SU-DHL-6 (cell line): ENCODE data around the gene GH1.
"Not testable (repeated sequence)": the region's sequence is repeated elsewhere in the genome, so short reads cannot be mapped to it uniquely, and the experiment has no call there.

Experiments
- H2AFZ ChIP-seq: fragments of 200-600 bp; sonication (generic); 2 replicates; pipeline ENCODE4 v1.6.1; 2014; ENCODE audit warnings: low read depth, mild to moderate bottlenecking, moderate library complexity, mixed read lengths, antibody characterized with exemption, low read length; ENCODE audit not compliant: severe bottlenecking
- H3F3A ChIP-seq: fragments of 200-600 bp; shearing (Covaris generic); 2 replicates; pipeline ENCODE4 v1.6.0; 2016; ENCODE audit warnings: antibody characterized with exemption, mild to moderate bottlenecking; ENCODE audit not compliant: insufficient read depth
- H3K27ac ChIP-seq: fragments of 200-600 bp; sonication (generic); 2 replicates; pipeline ENCODE4 v1.5.1; 2016; ENCODE audit warnings: low read depth, mild to moderate bottlenecking, low read length, moderate library complexity, mixed read lengths
- H3K27me3 ChIP-seq: fragments of 200-600 bp; sonication (generic), shearing (Covaris generic); 2 replicates; pipeline ENCODE4 v1.6.0; 2014; ENCODE audit warnings: mild to moderate bottlenecking, low read length
- H3K36me3 ChIP-seq: fragments of 200-600 bp; sonication (generic); 2 replicates; pipeline ENCODE4 v1.6.1; 2014; ENCODE audit warnings: mild to moderate bottlenecking, low read length, mixed read lengths
- H3K4me2 ChIP-seq: fragments of 300-600, 200-600 bp; shearing (Covaris generic), sonication (generic); 2 replicates; pipeline ENCODE4 v1.6.0; 2014; ENCODE audit warnings: low read length, low read depth, mild to moderate bottlenecking; ENCODE audit not compliant: poor library complexity, severe bottlenecking
- H3K4me3 ChIP-seq: fragments of 200-600 bp; sonication (generic); 2 replicates; pipeline ENCODE4 v1.5.1; 2014; ENCODE audit warnings: antibody characterized with exemption, low read length, mild to moderate bottlenecking, mixed read lengths; ENCODE audit not compliant: insufficient read depth, poor library complexity, severe bottlenecking
- H3K79me2 ChIP-seq: fragments of 200-600 bp; sonication (generic); 2 replicates; pipeline ENCODE4 v1.6.1; 2014; ENCODE audit warnings: mild to moderate bottlenecking, low read length, moderate library complexity; ENCODE audit not compliant: insufficient read depth
- H3K9ac ChIP-seq: fragments of 200-600 bp; sonication (generic); 2 replicates; pipeline ENCODE4 v1.7.0; 2014; ENCODE audit warnings: mild to moderate bottlenecking, low read length
- H3K9me2 ChIP-seq: fragments of 200-600 bp; sonication (generic); replicated peaks from 2 replicates; pipeline ENCODE4 v1.6.1; 2014; ENCODE audit warnings: low read length; ENCODE audit not compliant: insufficient read depth
- H3K9me3 ChIP-seq: fragments of 200-600 bp; sonication (generic); 2 replicates; pipeline ENCODE4 v1.6.1; 2014; ENCODE audit warnings: low read length, mixed read lengths; ENCODE audit not compliant: insufficient read depth
- H4K20me1 ChIP-seq: fragments of 200-600 bp; sonication (generic); 2 replicates; pipeline ENCODE4 v1.6.1; 2014; ENCODE audit warnings: low read depth, mild to moderate bottlenecking, antibody characterized with exemption, low read length, moderate library complexity, mixed read lengths

Gene GH1

DNA sequence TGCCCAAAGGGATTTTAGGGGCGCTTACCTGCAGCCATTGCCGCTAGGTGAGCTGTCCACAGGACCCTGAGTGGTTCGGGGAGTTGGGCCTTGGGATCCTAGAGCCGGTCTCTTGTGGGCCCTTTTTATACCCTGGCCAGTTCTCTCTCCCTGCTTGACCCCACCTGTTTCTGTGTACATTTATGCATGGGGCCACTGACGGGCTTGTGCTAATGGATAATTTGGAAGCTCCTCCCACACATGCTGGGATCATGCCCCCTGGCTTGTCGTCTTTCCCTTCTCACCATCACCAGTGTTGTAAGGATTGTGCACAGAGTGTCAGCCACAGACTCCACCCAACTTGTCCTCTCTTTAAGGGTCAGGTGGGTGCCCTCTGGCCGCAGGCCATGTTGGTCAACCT lies 45.1 kb downstream of the GH1 start, which contains the start of gene CSH2:
TSS of gene CSH2 (minus strand) at position 101 of the 400 bp plus-strand sequence. CDS start at position 38, 63 bp downstream.
- H3K27ac ChIP-seq, H3K4me3 ChIP-seq, H3K9me2 ChIP-seq, H3K27me3 ChIP-seq, H2AFZ ChIP-seq, H3K79me2 ChIP-seq, H3K9me3 ChIP-seq, H3K9ac ChIP-seq, H3F3A ChIP-seq, H3K4me2 ChIP-seq, H4K20me1 ChIP-seq, H3K36me3 ChIP-seq: not testable (repeated sequence)

DNA sequence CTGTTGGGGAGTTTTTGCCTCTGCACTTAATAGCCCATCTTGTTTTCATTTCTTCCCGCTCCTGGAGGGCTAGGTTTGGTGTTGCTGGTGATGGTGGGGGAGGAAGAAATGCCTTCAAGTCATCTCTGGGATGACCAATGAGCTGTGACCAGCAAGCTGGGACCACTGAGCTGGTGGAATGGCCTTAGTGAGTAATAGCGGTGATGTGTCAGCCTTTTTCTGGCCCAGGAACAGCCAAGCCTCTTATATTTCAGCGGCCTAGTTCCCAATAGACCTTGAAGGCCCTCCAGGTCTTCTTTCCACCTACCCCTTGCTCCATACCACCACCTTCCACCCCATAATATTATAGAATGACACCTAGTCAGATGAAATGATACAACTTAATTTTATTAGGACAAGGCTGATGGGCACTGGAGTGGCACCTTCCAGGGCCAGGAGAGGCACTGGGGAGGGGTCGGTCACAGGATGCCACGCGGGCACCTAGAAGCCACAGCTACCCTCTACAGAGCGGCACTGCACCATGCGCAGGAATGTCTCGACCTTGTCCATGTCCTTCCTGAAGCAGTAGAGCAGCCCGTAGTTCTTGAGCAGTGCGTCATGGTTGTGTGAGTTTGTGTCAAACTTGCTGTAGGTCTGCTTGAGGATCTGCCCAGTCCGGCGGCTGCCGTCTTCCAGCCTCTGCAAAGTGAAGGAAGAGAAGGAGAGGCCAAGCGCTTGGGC lies 46.8 kb downstream of the GH1 start:
- H3K4me2 ChIP-seq, H3K9me2 ChIP-seq, H3K79me2 ChIP-seq, H4K20me1 ChIP-seq, H3K27me3 ChIP-seq, H3F3A ChIP-seq, H3K36me3 ChIP-seq, H3K9ac ChIP-seq, H2AFZ ChIP-seq, H3K27ac ChIP-seq, H3K4me3 ChIP-seq, H3K9me3 ChIP-seq: not testable (repeated sequence)

DNA sequence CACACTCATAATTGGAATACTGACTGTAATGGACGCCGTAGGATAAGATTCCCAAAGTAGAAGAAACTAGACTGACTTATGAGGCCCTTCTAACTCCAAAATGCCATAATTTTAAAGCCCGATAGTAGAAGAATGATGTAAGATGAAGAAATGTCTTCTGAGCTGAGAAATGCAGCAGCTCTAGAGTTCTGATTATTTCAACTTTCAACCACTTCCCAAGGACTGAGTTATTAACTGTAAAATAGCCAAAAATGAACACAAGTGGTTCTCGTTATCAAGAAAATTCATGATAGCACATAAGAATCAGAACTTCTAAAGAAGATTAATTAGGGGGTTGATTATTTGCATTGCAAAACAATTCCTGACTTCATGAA lies 48.4 kb downstream of the GH1 start:
- not testable (repeated sequence) for H3K36me3 ChIP-seq, H3F3A ChIP-seq, H3K9me3 ChIP-seq, H2AFZ ChIP-seq, H4K20me1 ChIP-seq, H3K4me3 ChIP-seq, H3K9ac ChIP-seq, H3K27me3 ChIP-seq, H3K9me2 ChIP-seq, H3K4me2 ChIP-seq, H3K79me2 ChIP-seq, H3K27ac ChIP-seq

DNA sequence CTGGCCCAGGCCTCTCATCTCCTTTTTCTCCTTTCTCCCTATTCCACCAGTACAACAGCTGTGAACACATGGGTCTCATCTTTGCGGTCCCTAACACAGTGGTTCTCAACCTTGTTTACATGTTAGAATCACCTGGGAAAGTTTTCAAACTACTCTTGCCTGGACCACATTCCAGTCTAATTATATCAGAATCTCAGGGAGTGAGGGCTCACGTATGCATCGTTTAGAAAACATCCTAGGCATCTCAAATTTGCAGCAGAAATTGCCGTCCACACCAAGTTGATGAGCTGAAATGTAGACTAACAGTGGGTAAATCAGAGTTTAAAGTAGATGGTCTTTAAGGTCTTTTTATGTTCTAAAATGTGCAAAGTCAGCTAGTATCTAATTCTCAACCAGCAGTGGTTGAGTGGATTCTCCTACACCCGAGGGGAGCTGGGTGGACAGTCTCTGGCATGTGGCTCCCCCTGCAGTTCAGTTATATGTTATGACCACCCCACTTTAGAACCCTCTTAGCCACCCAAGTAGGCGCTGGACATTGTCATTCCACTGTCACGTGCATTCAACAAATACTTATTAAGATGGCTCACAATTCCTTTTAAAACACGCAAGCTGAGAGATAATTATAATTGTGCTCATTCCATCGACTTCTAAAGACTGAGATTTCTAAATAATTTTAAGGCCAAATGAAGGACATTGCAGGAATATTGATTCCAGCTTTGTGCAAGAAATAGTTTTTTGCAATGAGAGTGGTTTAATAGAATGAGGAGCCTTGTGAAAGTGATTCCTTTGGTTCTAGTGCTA lies 48.9 kb downstream of the GH1 start:
- H3K36me3 ChIP-seq, H3K79me2 ChIP-seq, H4K20me1 ChIP-seq, H3K9ac ChIP-seq, H3K4me2 ChIP-seq, H3K27me3 ChIP-seq, H3K27ac ChIP-seq, H2AFZ ChIP-seq, H3F3A ChIP-seq, H3K4me3 ChIP-seq, H3K9me3 ChIP-seq, H3K9me2 ChIP-seq: not testable (repeated sequence)
